ENCODE results near the gene DIAPH2.

GRCh38 chrX:97538745-97539144 lies 854.1 kb downstream of the DIAPH2 start:
- no peak for TF ChIP-seq CTCF (IDR thresholded peaks at IDR 0.05)
- no peak for TF ChIP-seq EP300 (IDR thresholded peaks at IDR 0.05)
- TF ChIP-seq POLR2A (IDR thresholded peaks at IDR 0.05), result no peak
